ENCODE measurements around the gene PPP1R3F. TPM values are rescaled to one million over a fixed set of nuclear protein-coding genes. Genes with fewer than 3 reads are reported as not detected.

Gene PPP1R3F
- total RNA-seq, 3 donors from 2014 or later: 5.9 to 7.9 (median 7.2) TPM

DNA sequence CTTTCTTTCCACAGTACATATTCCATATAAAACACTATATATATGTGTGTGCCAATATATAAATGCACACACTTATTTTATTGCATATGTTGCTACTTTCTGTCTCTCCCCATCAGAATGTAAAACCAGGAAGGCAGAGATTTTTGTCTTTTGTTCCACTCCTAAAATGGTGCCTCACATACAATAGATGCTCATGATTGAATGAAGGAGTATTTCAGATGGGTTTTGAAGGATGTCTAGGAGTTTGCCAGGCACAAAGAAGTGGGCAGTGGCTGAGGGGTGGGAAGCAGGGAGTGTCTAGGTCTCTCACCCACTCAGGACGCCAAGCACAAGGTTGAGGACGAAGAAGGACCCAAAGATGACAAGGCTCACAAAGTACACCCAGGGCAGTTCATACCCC is 41.9 kb upstream of the PPP1R3F start:
- Histone ChIP-seq H3K36me3 (no peaks in the 10 kb centered on the region), H3K27me3 (peaks cover 0 to 36% of the 10 kb centered on the region in 2 donors), H3K27ac (no peak overlapping the region), H3K4me3 (no peak overlapping the region), H3K4me1 (no peaks in the 10 kb centered on the region), H3K9me3 (no peaks in the 10 kb centered on the region)
- TF ChIP-seq CTCF (IDR thresholded peaks at IDR 0.05): no peak
- TF ChIP-seq POLR2A (IDR thresholded peaks at IDR 0.05): no peak
- no peak for TF ChIP-seq POLR2AphosphoS5 (IDR thresholded peaks at IDR 0.05)
- intact Hi-C loops (cut with DNase I; ENCODE audit: low total_unique reads): no loop called here
- no peak for DNase-seq (ENCODE audit: low spot score in 2 of 2)

- DNase-seq (ENCODE audit: low spot score in 2 of 2): no peak
- Histone ChIP-seq H3K4me3 (no peak overlapping the region), H3K27ac (no peak overlapping the region), H3K4me1 (no peaks in the 10 kb centered on the region), H3K9me3 (no peaks in the 10 kb centered on the region), H3K27me3 (peaks cover 0 to 34% of the 10 kb centered on the region in 2 donors), H3K36me3 (no peaks in the 10 kb centered on the region)
- TF ChIP-seq POLR2A (IDR thresholded peaks at IDR 0.05) (no peak), CTCF (IDR thresholded peaks at IDR 0.05) (no peak), POLR2AphosphoS5 (IDR thresholded peaks at IDR 0.05) (no peak)
- intact Hi-C loops (cut with DNase I; ENCODE audit: low total_unique reads): no loop called here
Measured at GRCh38 chrX:49228185-49228584, 41.4 kb upstream of the PPP1R3F start.

DNA sequence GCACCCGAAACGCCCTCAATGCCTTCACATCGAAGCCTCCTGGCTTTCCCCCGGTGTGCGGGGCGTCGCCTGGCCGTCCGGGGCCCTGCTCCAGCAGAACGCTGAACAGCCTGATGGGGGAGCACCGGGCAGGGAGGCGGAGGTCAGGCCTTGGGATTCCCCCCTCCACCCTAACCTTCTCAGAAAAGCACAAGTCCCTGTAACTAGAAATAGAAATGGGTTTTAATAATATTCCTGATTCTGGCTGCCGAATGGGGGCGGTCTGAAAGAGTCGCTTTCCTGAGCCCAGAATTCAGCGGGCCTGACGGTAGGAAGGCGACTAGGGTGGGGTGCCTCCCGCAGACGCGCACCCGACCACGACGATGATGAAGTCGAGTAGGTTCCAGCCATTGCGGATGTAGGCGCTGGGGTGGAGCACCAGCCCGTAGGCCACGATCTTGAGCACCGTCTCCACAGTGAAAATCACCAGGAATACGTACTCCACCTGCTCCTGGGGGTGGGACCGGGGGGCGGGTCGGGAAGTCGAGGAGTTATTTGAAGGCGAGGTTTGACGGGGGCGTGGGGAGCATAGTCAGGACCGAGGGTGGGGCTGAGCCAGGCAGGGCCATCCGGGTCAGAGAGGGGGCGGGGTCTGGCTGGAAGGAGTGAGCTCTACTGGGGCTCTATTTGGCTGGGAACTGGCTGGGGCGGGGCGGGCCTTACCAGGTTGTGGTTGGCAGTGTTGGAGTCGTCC is 38.9 kb upstream of the PPP1R3F start:
- TF ChIP-seq POLR2AphosphoS5 (IDR thresholded peaks at IDR 0.05) (no peak), POLR2A (IDR thresholded peaks at IDR 0.05) (no peak), CTCF (IDR thresholded peaks at IDR 0.05) (peak in 1 of 3 donors; percentile 33)
- H3K4me1 ChIP-seq: no peaks in the 10 kb centered on the region
- H3K9me3 ChIP-seq: no peaks in the 10 kb centered on the region
- H3K36me3 ChIP-seq: no peaks in the 10 kb centered on the region
- peak overlapping the region; percentile 2 to 54 for H3K27ac ChIP-seq
- peaks cover 0 to 22% of the 10 kb centered on the region in 2 donors for H3K27me3 ChIP-seq
- peak overlapping the region; percentile 22 to 60 (median 39) for H3K4me3 ChIP-seq
- intact Hi-C loops (cut with DNase I; ENCODE audit: low total_unique reads): no loop called here
- peak; percentile 57 to 79 for DNase-seq (ENCODE audit: low spot score in 2 of 2)

- TF ChIP-seq POLR2AphosphoS5 (IDR thresholded peaks at IDR 0.05) (no peak), CTCF (IDR thresholded peaks at IDR 0.05) (no peak), POLR2A (IDR thresholded peaks at IDR 0.05) (no peak)
- DNase-seq (ENCODE audit: low spot score in 2 of 2): no peak
- H3K27me3 ChIP-seq: peaks cover 0 to 14% of the 10 kb centered on the region in 2 donors
- no peaks in the 10 kb centered on the region for H3K4me1 ChIP-seq
- H3K4me3 ChIP-seq: peak overlapping the region in 1 of 3 donors; percentile 60
- intact Hi-C loops (cut with DNase I; ENCODE audit: low total_unique reads): no loop called here
- no peaks in the 10 kb centered on the region for H3K9me3 ChIP-seq
- H3K27ac ChIP-seq: peak overlapping the region; percentile 2 to 54
- no peaks in the 10 kb centered on the region for H3K36me3 ChIP-seq
Measured at GRCh38 chrX:49231333-49232000, 38.1 kb upstream of the PPP1R3F start.

DNA sequence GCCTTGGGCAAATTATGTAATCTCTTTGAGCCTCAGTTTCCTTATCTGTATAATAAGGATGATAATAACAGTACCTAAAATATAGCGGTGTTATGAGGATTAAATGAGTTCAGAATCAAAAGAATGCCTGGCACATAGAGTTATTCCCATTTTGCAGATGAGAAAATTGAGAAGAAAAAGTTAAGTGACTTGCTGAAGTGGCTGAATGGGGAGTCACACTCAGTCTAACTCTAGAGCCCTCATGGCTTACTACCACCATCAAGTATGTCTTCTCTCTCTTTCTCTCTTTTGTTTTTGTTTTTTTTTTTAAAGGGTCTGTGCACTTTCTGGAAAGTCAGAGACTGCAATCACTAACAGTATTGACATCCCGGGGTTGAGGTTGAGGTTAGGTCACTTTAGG is 37.1 kb upstream of the PPP1R3F start:
- Histone ChIP-seq H3K27ac (no peak overlapping the region), H3K9me3 (no peaks in the 10 kb centered on the region), H3K4me3 (no peak overlapping the region), H3K27me3 (peaks cover 0 to 5% of the 10 kb centered on the region in 2 donors), H3K4me1 (no peaks in the 10 kb centered on the region), H3K36me3 (no peaks in the 10 kb centered on the region)
- intact Hi-C loops (cut with DNase I; ENCODE audit: low total_unique reads): no loop called here
- TF ChIP-seq POLR2A (IDR thresholded peaks at IDR 0.05) (no peak), CTCF (IDR thresholded peaks at IDR 0.05) (no peak), POLR2AphosphoS5 (IDR thresholded peaks at IDR 0.05) (no peak)
- no peak for DNase-seq (ENCODE audit: low spot score in 2 of 2)

Measured in breast epithelium (tissue), 4 donors.